HepG2 (cell line): ENCODE data around the gene CDH22.

Source experiments
- FOSL1 ChIP-seq: sonication (generic); formaldehyde crosslinking; IDR thresholded peaks from 2 replicates; pipeline ENCODE4 v1.9.0; 2021; ENCODE audit warnings: missing genetic modification reagents, borderline replicate concordance
- RBAK ChIP-seq: sonication (generic); formaldehyde crosslinking; IDR thresholded peaks from 2 replicates; pipeline ENCODE4 v1.5.1; 2020; ENCODE audit warnings: mild to moderate bottlenecking, missing genetic modification reagents

DNA sequence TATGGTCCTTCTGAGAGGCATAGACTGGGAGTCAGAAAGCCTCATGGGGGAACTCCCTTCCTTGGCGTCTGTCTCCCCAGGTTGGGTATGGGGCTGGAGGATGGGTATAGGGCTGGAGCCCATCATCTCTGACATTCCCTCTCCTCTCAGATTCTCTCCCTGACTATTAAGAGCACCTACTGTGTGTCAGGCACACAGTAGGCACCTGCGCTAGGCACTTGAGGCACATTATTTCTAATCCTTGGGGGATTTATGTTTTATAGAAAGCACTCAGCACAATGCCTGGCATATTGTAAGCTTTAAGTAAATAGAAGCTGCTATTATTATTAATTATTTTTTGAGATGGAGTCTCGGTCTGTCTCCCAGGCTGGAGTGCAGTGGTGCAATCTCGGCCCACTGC is 113.9 kb downstream of the CDH22 start:
- TF ChIP-seq FOSL1 (CRISPR knock-in tag) (no peak), RBAK (no peak)
